Mononuclear cell (primary cell): ENCODE measurements around the gene C7orf33. TPM values are rescaled to one million over a fixed set of nuclear protein-coding genes. Genes with fewer than 3 reads are reported as not detected.

Source experiments
- H3K27me3 ChIP-seq: 2 replicates; pipeline ENCODE4 v1.6.0; 2011; ENCODE audit warnings: low read length, control low read depth; ENCODE audit not compliant: insufficient read depth
- H3K4me1 ChIP-seq: 2 replicates; pipeline ENCODE4 v1.5.1; 2011; ENCODE audit warnings: mild to moderate bottlenecking, low read length, control low read depth; ENCODE audit not compliant: insufficient read depth
- H3K4me3 ChIP-seq: 2 replicates; pipeline ENCODE4 v1.5.1; 2011; ENCODE audit warnings: mild to moderate bottlenecking, low read length, moderate library complexity
- H3K9me3 ChIP-seq: 2 replicates; pipeline ENCODE4 v1.5.1; 2011; ENCODE audit warnings: low read depth, mild to moderate bottlenecking, control low read depth, low read length
- total RNA-seq: library from RNA; depleted of rRNA; stranded (reverse); fragments of >200 nt; gene quantifications from one replicate; pipeline ENCODE4 v1.2.3, GENCODE V29; 2012

C7orf33 gene
- total RNA-seq, 1 donor, result not detected

- Histone ChIP-seq H3K4me3 (no peak overlapping the region), H3K27me3 (peaks cover 4% of the 10 kb centered on the region), H3K9me3 (no peaks in the 10 kb centered on the region), H3K4me1 (peaks cover 33% of the 10 kb centered on the region)
Measured at GRCh38 chr7:148628011-148628410, 37.4 kb downstream of the C7orf33 start.

- peaks cover 37% of the 10 kb centered on the region for H3K4me1 ChIP-seq
- H3K4me3 ChIP-seq, result no peak overlapping the region
- H3K9me3 ChIP-seq, result no peaks in the 10 kb centered on the region
- H3K27me3 ChIP-seq, result peaks cover 4% of the 10 kb centered on the region
Measured at GRCh38 chr7:148630078-148630477, 39.5 kb downstream of the C7orf33 start.

- no peaks in the 10 kb centered on the region for H3K27me3 ChIP-seq
- peaks cover 21% of the 10 kb centered on the region for H3K4me1 ChIP-seq
- no peaks in the 10 kb centered on the region for H3K9me3 ChIP-seq
- H3K4me3 ChIP-seq, result no peak overlapping the region
Measured at GRCh38 chr7:148633761-148634160, 43.2 kb downstream of the C7orf33 start.

GRCh38 chr7:148637094-148637493 is 46.5 kb downstream of the C7orf33 start:
- Histone ChIP-seq H3K4me1 (peaks cover 8% of the 10 kb centered on the region), H3K9me3 (no peaks in the 10 kb centered on the region), H3K27me3 (no peaks in the 10 kb centered on the region), H3K4me3 (no peak overlapping the region)

- H3K4me1 ChIP-seq, result no peaks in the 10 kb centered on the region
- no peaks in the 10 kb centered on the region for H3K27me3 ChIP-seq
- no peaks in the 10 kb centered on the region for H3K9me3 ChIP-seq
- no peak overlapping the region for H3K4me3 ChIP-seq
Measured at GRCh38 chr7:148645898-148646297, 55.3 kb downstream of the C7orf33 start.

- no peaks in the 10 kb centered on the region for H3K9me3 ChIP-seq
Measured at GRCh38 chr7:148650232-148650858, 59.8 kb downstream of the C7orf33 start.

GRCh38 chr7:148652773-148653172 is 62.2 kb downstream of the C7orf33 start:
- Histone ChIP-seq H3K4me1 (no peaks in the 10 kb centered on the region), H3K9me3 (no peaks in the 10 kb centered on the region), H3K4me3 (no peak overlapping the region), H3K27me3 (no peaks in the 10 kb centered on the region)

More at GRCh38 chr7:148650232-148650858, 59.8 kb downstream of the C7orf33 start:
- Histone ChIP-seq H3K4me3 (no peak overlapping the region), H3K27me3 (no peaks in the 10 kb centered on the region), H3K4me1 (no peaks in the 10 kb centered on the region)

GRCh38 chr7:148657929-148658328 is 67.4 kb downstream of the C7orf33 start:
- Histone ChIP-seq H3K9me3 (no peaks in the 10 kb centered on the region), H3K4me3 (no peak overlapping the region), H3K27me3 (no peaks in the 10 kb centered on the region), H3K4me1 (no peaks in the 10 kb centered on the region)

- no peaks in the 10 kb centered on the region for H3K27me3 ChIP-seq
- no peaks in the 10 kb centered on the region for H3K4me1 ChIP-seq
- no peaks in the 10 kb centered on the region for H3K9me3 ChIP-seq
Measured at GRCh38 chr7:148661471-148661870, 70.9 kb downstream of the C7orf33 start.

GRCh38 chr7:148662646-148663045 is 72.1 kb downstream of the C7orf33 start:
- Histone ChIP-seq H3K27me3 (no peaks in the 10 kb centered on the region), H3K4me3 (no peak overlapping the region), H3K9me3 (no peaks in the 10 kb centered on the region), H3K4me1 (no peaks in the 10 kb centered on the region)

More at GRCh38 chr7:148661471-148661870, 70.9 kb downstream of the C7orf33 start:
- H3K4me3 ChIP-seq, result no peak overlapping the region

GRCh38 chr7:148664324-148664723 is 73.8 kb downstream of the C7orf33 start:
- Histone ChIP-seq H3K9me3 (no peaks in the 10 kb centered on the region), H3K27me3 (no peaks in the 10 kb centered on the region), H3K4me1 (no peaks in the 10 kb centered on the region), H3K4me3 (no peak overlapping the region)

- Histone ChIP-seq H3K4me3 (no peak overlapping the region), H3K9me3 (no peaks in the 10 kb centered on the region), H3K27me3 (no peaks in the 10 kb centered on the region), H3K4me1 (no peaks in the 10 kb centered on the region)
Measured at GRCh38 chr7:148665221-148665620, 74.7 kb downstream of the C7orf33 start.

Other genes starting within 250 kb of the C7orf33 start
- gene CUL1, start 108.1 kb downstream of the C7orf33 start, total RNA-seq, result 35.1 TPM